ENCODE data around the gene YBEY. TPM values are rescaled to one million over a fixed set of nuclear protein-coding genes. Genes with fewer than 3 reads are reported as not detected.

Gene YBEY
- total and polyA plus RNA-seq, 9 donors, result 10.7 to 27.9 (median 16.4) TPM

DNA sequence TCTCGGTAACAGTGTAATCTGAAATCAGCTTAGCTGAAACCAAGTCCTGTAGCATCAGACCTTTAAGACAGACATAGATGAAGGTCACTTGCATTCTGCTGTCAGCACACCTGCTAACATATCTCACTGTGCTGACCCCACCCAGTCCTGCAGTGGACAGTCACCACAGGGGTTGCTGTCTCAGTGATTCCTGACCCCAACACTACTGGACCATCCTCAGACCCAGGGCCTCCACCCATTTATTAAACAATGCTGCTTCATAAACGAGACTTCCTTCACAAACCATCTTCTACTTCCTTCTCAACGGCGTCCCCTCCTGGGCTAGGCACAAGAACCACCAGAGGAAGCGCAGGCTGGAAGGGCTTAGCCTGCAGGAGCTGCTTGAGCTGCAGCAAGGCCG is 39.8 kb upstream of the YBEY start:
- intact Hi-C loops (cut with DNase I), result no loop called here
- H3K36me3 ChIP-seq, result no peaks in the 10 kb centered on the region
- H3K27me3 ChIP-seq, result no peaks in the 10 kb centered on the region

GRCh38 chr21:46247699-46248421 is 38.3 kb upstream of the YBEY start:
- Histone ChIP-seq H3K27ac (no peak overlapping the region), H3K4me3 (no peak overlapping the region), H3K4me1 (ENCODE audit: insufficient read depth) (no peaks in the 10 kb centered on the region), H3K36me3 (no peaks in the 10 kb centered on the region), H3K9me3 (no peaks in the 10 kb centered on the region), H3K27me3 (no peaks in the 10 kb centered on the region)
- WGBS, 3 donors, result 92 to 100% (median 95%) methylated on average over 2 to 3 of the region's 3 CpGs
- DNase-seq, result no peak
- intact Hi-C loops (cut with DNase I), result no loop called here
- TF ChIP-seq, protein P1, sequence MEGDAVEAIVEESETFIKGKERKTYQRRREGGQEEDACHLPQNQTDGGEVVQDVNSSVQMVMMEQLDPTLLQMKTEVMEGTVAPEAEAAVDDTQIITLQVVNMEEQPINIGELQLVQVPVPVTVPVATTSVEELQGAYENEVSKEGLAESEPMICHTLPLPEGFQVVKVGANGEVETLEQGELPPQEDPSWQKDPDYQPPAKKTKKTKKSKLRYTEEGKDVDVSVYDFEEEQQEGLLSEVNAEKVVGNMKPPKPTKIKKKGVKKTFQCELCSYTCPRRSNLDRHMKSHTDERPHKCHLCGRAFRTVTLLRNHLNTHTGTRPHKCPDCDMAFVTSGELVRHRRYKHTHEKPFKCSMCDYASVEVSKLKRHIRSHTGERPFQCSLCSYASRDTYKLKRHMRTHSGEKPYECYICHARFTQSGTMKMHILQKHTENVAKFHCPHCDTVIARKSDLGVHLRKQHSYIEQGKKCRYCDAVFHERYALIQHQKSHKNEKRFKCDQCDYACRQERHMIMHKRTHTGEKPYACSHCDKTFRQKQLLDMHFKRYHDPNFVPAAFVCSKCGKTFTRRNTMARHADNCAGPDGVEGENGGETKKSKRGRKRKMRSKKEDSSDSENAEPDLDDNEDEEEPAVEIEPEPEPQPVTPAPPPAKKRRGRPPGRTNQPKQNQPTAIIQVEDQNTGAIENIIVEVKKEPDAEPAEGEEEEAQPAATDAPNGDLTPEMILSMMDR (IDR thresholded peaks at IDR 0.05), result no peak
- TF ChIP-seq EP300 (IDR thresholded peaks at IDR 0.05), result no peak
- TF ChIP-seq POLR2A (IDR thresholded peaks at IDR 0.05), result no peak

More for the DNA sequence above, 39.8 kb upstream of the YBEY start:
- Histone ChIP-seq H3K4me3 (no peak overlapping the region), H3K9me3 (no peaks in the 10 kb centered on the region), H3K4me1 (ENCODE audit: insufficient read depth) (no peaks in the 10 kb centered on the region), H3K27ac (no peak overlapping the region)
- DNase-seq, result no peak
- 81 to 86% (median 83%) methylated on average over 6 of the region's 6 CpGs for WGBS, 3 donors
- TF ChIP-seq EP300 (IDR thresholded peaks at IDR 0.05), result no peak
- TF ChIP-seq, protein P1 (IDR thresholded peaks at IDR 0.05), result no peak
- TF ChIP-seq POLR2A (IDR thresholded peaks at IDR 0.05), result no peak

DNA sequence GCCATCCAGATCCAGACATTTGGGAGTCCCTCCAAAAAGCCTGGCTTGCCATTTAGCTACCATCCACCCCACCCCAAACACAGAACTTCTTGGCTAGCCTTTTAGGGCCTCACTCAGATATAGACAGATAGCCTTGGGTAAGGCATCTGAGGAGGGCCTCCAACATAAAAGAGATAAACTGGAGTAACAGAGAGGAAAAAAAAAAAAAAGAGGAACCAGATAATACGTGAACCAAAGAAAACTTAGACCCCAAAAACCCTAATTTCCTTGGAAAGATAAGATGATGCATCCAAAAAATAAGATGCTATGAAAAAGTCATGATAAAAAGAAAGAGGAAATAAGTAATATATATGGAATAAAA is 37.7 kb upstream of the YBEY start:
- H3K4me1 ChIP-seq (ENCODE audit: insufficient read depth), result no peaks in the 10 kb centered on the region
- H3K27me3 ChIP-seq, result no peaks in the 10 kb centered on the region
- no peak for DNase-seq
- no peak overlapping the region for H3K4me3 ChIP-seq
- TF ChIP-seq, protein P1 (IDR thresholded peaks at IDR 0.05), result no peak
- TF ChIP-seq POLR2A (IDR thresholded peaks at IDR 0.05), result no peak
- no peak for TF ChIP-seq EP300 (IDR thresholded peaks at IDR 0.05)
- H3K36me3 ChIP-seq, result no peaks in the 10 kb centered on the region
- no peaks in the 10 kb centered on the region for H3K9me3 ChIP-seq
- no peak overlapping the region for H3K27ac ChIP-seq
- 91 to 97% (median 92%) methylated on average over 1 of the region's 1 CpG for WGBS, 3 donors
- intact Hi-C loops (cut with DNase I), result no loop called here

DNA sequence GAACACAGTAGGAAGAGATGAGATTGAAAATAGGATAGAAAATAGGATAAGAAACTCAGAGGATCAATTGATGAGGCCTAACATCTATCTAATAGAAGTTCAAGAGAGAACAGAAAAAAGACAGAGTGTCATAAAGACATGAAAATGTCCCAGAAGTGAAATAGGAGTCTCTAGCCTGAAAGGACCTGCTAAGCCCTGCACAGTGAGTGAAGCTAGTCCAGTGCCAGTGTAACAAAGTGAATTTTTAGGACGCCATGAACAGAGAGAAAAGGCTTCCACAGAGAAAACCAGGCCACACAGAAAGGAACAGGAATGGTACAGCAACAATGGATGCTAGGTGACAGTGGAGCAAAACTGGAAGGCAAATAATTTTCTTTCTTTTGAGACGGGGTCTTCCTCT is 37.3 kb upstream of the YBEY start:
- Histone ChIP-seq H3K27me3 (no peaks in the 10 kb centered on the region), H3K4me1 (ENCODE audit: insufficient read depth) (no peaks in the 10 kb centered on the region), H3K4me3 (no peak overlapping the region), H3K9me3 (no peaks in the 10 kb centered on the region), H3K36me3 (no peaks in the 10 kb centered on the region), H3K27ac (no peak overlapping the region)
- intact Hi-C loops (cut with DNase I), result no loop called here
- 91 to 93% (median 92%) methylated on average over 2 of the region's 2 CpGs for WGBS, 3 donors
- no peak for TF ChIP-seq EP300 (IDR thresholded peaks at IDR 0.05)
- TF ChIP-seq, protein P1 (IDR thresholded peaks at IDR 0.05), result no peak
- no peak for TF ChIP-seq POLR2A (IDR thresholded peaks at IDR 0.05)
- no peak for DNase-seq

Data from ovary (tissue), 9 donors.